Fibroblast of skin of back (primary cell): ENCODE measurements around the gene NNT.
"Not testable (repeated sequence)": the region's sequence is repeated elsewhere in the genome, so short reads cannot be mapped to it uniquely, and the experiment has no call there.

Experiments
- DNase-seq: peaks from one replicate; pipeline ENCODE4 v3.0.0-alpha.2; 2013

Gene NNT

GRCh38 chr5:43719783-43720182, 116.8 kb downstream of the NNT start:
- DNase-seq = not testable (repeated sequence)

- no peak for DNase-seq
Measured at GRCh38 chr5:43728581-43728980, 125.6 kb downstream of the NNT start.

- peak; percentile 35 for DNase-seq
Measured at GRCh38 chr5:43729846-43730478, 127.0 kb downstream of the NNT start.

GRCh38 chr5:43730832-43731342, 127.9 kb downstream of the NNT start:
- DNase-seq = no peak

GRCh38 chr5:43731573-43731972, 128.6 kb downstream of the NNT start:
- no peak for DNase-seq

GRCh38 chr5:43745923-43746548, 143.1 kb downstream of the NNT start:
- DNase-seq = not testable (repeated sequence)

GRCh38 chr5:43750809-43751208, 147.8 kb downstream of the NNT start:
- DNase-seq = no peak

- DNase-seq = no peak
Measured at GRCh38 chr5:43753069-43753468, 150.1 kb downstream of the NNT start.
